Right lobe of liver (tissue), 6 donors: ENCODE measurements around the gene FRMD3. TPM values are rescaled to one million over a fixed set of nuclear protein-coding genes. Genes with fewer than 3 reads are reported as not detected.

Experiments
- ATAC-seq, 4 donors: fragments of 200-7000 bp; cut with Tn5 transposase; one replicate each; pipeline ENCODE4 v1.9.1; 2020; ENCODE audit warnings: mild to moderate bottlenecking in 4 of 4, moderate library complexity in 4 of 4
- DNase-seq, 3 donors: peaks; one replicate each; pipeline ENCODE4 v3.0.0-alpha.2; 2020
- H3K27ac ChIP-seq, 3 donors: fragments of 200-600 bp; one replicate each; pipeline ENCODE4 v1.8.0; 2022
- H3K27me3 ChIP-seq, 2 donors: fragments of 200-600 bp; one replicate each; pipeline ENCODE4 v1.8.0; 2022
- H3K36me3 ChIP-seq, 4 donors: fragments of 200-600 bp; sonication (generic) in 1 of 4; one replicate each; pipeline versions ENCODE4 v1.5.1 to v1.8.0; 2017 to 2022; ENCODE audit warnings: control low read depth in 1 of 4
- H3K4me1 ChIP-seq, 4 donors: fragments of 200-600 bp; sonication (generic) in 1 of 4; one replicate each; pipeline versions ENCODE4 v1.5.1 to v1.8.0; 2017 to 2022; ENCODE audit warnings: control low read depth in 1 of 4
- H3K4me3 ChIP-seq, 3 donors: fragments of 200-600 bp; one replicate each; pipeline ENCODE4 v1.8.0; 2022
- H3K9me3 ChIP-seq, 4 donors: fragments of 200-600 bp; sonication (generic) in 1 of 4; one replicate each; pipeline versions ENCODE4 v1.5.1 to v1.8.0; 2017 to 2022; ENCODE audit warnings: control low read depth in 1 of 4
- CTCF ChIP-seq, 4 donors: fragments of 200-600 bp in 3 of 4; fragments of 450-650 bp in 1 of 4; IDR thresholded peaks; one replicate each; pipeline versions ENCODE4 v1.5.1 to v1.8.0; 2016 to 2022; ENCODE audit warnings: antibody characterized with exemption in 4 of 4, mild to moderate bottlenecking in 2 of 4
- POLR2A ChIP-seq: fragments of 450-650 bp; IDR thresholded peaks from one replicate; pipeline ENCODE4 v1.6.1; 2017; ENCODE audit warnings: antibody characterized with exemption, mild to moderate bottlenecking
- WGBS: methylation state at CpG from one replicate; pipeline ENCODE4 v1.1.6; 2018; ENCODE audit warnings: low coverage, low lambda C conversion rate; ENCODE audit not compliant: insufficient coverage; ENCODE audit errors: missing lambda C conversion rate; 5-methylcytosine and 5-hydroxymethylcytosine counted together
- intact Hi-C, 2 donors: fragments of 100-400 bp; cut with DNase I; formaldehyde crosslinking; loops; one replicate each; pipeline versions ENCODE4 v1.11.2 to v1.14.1; 2022
- total RNA-seq, 6 experiments: library from RNA; depleted of rRNA in 2 of 6; stranded (reverse); fragments of >200 nt in 2 of 6; fragmentation: NEBNext Ultra II Directional in 3 of 6; extraction: Animal tissue kit (Norgen Biotek cat#: 25700) in 3 of 6; gene quantifications; one replicate each; pipeline versions ENCODE4 v1.1.0 to v1.2.4, GENCODE V29; 2016 to 2023
- donor health status: DM: no; HTN: yes; CAD: no.
- donor health status: DM: no; HTN: no; CAD: no.
- donor health status: DM: no; HTN: no; CAD: no.
- donor health status: DM: no; HTN: yes; CAD: no.
- donor health status: DM: no; HTN: yes; CAD: no.

FRMD3 gene
- total RNA-seq, 6 experiments from 2014 or later = 0.28 to 0.88 (median 0.34) TPM

- Histone ChIP-seq H3K4me3 (no peak overlapping the region), H3K27me3 (no peaks in the 10 kb centered on the region), H3K27ac (no peak overlapping the region), H3K4me1 (no peaks in the 10 kb centered on the region), H3K9me3 (no peaks in the 10 kb centered on the region), H3K36me3 (no peaks in the 10 kb centered on the region)
- DNase-seq (no peak), ATAC-seq (no peak)
- 81% methylated on average over 2 of the region's 4 CpGs for WGBS
- intact Hi-C loops = no loop called here
- no peak for TF ChIP-seq POLR2A
- no peak for TF ChIP-seq CTCF (IDR thresholded peaks at IDR 0.05)
These were observed 290.5 kb downstream of the FRMD3 start for GRCh38 chr9:83247732-83248131.

GRCh38 chr9:83245979-83246659, 292.1 kb downstream of the FRMD3 start:
- Histone ChIP-seq H3K36me3 (no peaks in the 10 kb centered on the region), H3K4me3 (no peak overlapping the region), H3K27me3 (no peaks in the 10 kb centered on the region), H3K4me1 (no peaks in the 10 kb centered on the region), H3K9me3 (no peaks in the 10 kb centered on the region), H3K27ac (no peak overlapping the region)
- ATAC-seq (no peak), DNase-seq (no peak)
- no peak for TF ChIP-seq POLR2A
- TF ChIP-seq CTCF (IDR thresholded peaks at IDR 0.05) = no peak
- 81% methylated on average over 4 of the region's 5 CpGs for WGBS
- intact Hi-C loops = no loop called here

- H3K4me3 ChIP-seq = no peak overlapping the region
- WGBS = 82% methylated on average over 2 of the region's 2 CpGs
- TF ChIP-seq POLR2A (no peak), CTCF (IDR thresholded peaks at IDR 0.05) (no peak)
- no peaks in the 10 kb centered on the region for H3K9me3 ChIP-seq
- H3K4me1 ChIP-seq = peaks cover 0 to 12% (median 3%) of the 10 kb centered on the region in 4 donors
- intact Hi-C loops = no loop called here
- DNase-seq (no peak), ATAC-seq (no peak)
- H3K27ac ChIP-seq = no peak overlapping the region
- H3K27me3 ChIP-seq = no peaks in the 10 kb centered on the region
- no peaks in the 10 kb centered on the region for H3K36me3 ChIP-seq
These were observed 296.1 kb downstream of the FRMD3 start for GRCh38 chr9:83242066-83242465.

GRCh38 chr9:83240671-83241070, 297.5 kb downstream of the FRMD3 start:
- no peaks in the 10 kb centered on the region for H3K27me3 ChIP-seq
- DNase-seq (no peak), ATAC-seq (no peak)
- TF ChIP-seq POLR2A = no peak
- TF ChIP-seq CTCF (IDR thresholded peaks at IDR 0.05) = no peak
- no peak overlapping the region for H3K4me3 ChIP-seq
- H3K9me3 ChIP-seq = no peaks in the 10 kb centered on the region
- peaks cover 0 to 12% (median 3%) of the 10 kb centered on the region in 4 donors for H3K4me1 ChIP-seq
- no peak overlapping the region for H3K27ac ChIP-seq
- WGBS = 40% methylated on average over 2 of the region's 4 CpGs
- no peaks in the 10 kb centered on the region for H3K36me3 ChIP-seq
- intact Hi-C loops = no loop called here
